GM23248 (cell line): ENCODE results near the gene MBTPS1. TPM values are rescaled to one million over a fixed set of nuclear protein-coding genes. Genes with fewer than 3 reads are reported as not detected.

ENCODE experiments used
- DNase-seq: peaks from one replicate; pipeline ENCODE4 v3.0.0-alpha.2; 2015
- H2AFZ ChIP-seq: fragments of 200-600 bp; sonication (generic); 2 replicates; pipeline ENCODE4 v1.6.1; 2016; ENCODE audit warnings: antibody characterized with exemption
- H3F3A ChIP-seq: fragments of 200-600 bp; sonication (generic); 2 replicates; pipeline ENCODE4 v1.6.1; 2016; ENCODE audit warnings: mild to moderate bottlenecking, antibody characterized with exemption, mixed run types; ENCODE audit not compliant: insufficient read depth
- H3K27ac ChIP-seq: fragments of 200-600 bp; sonication (generic); 2 replicates; pipeline ENCODE4 v1.5.1; 2016; ENCODE audit warnings: mild to moderate bottlenecking
- H3K27me3 ChIP-seq: fragments of 200-600 bp; sonication (generic); replicated peaks from 2 replicates; pipeline ENCODE4 v1.6.1; 2016; ENCODE audit warnings: mild to moderate bottlenecking; ENCODE audit not compliant: insufficient read depth
- H3K36me3 ChIP-seq: fragments of 200-600 bp; sonication (generic); 2 replicates; pipeline ENCODE4 v1.6.1; 2016; ENCODE audit warnings: low read depth, mild to moderate bottlenecking
- H3K4me1 ChIP-seq: fragments of 200-600 bp; sonication (generic); 2 replicates; pipeline ENCODE4 v1.6.1; 2016; ENCODE audit warnings: mild to moderate bottlenecking; ENCODE audit not compliant: insufficient read depth
- H3K4me2 ChIP-seq: fragments of 200-600 bp; sonication (generic); one replicate; pipeline ENCODE4 v1.6.1; 2016; ENCODE audit warnings: mild to moderate bottlenecking; ENCODE audit not compliant: unreplicated experiment
- H3K4me3 ChIP-seq: fragments of 200-600 bp; sonication (generic); 2 replicates; pipeline ENCODE4 v1.5.1; 2016; ENCODE audit warnings: mild to moderate bottlenecking
- H3K79me2 ChIP-seq: fragments of 200-600 bp; sonication (generic); 2 replicates; pipeline ENCODE4 v1.6.1; 2016; ENCODE audit warnings: mild to moderate bottlenecking; ENCODE audit not compliant: insufficient read depth
- H3K9ac ChIP-seq: fragments of 200-600 bp; sonication (generic); 2 replicates; pipeline ENCODE4 v1.6.1; 2016; ENCODE audit warnings: mild to moderate bottlenecking
- H3K9me2 ChIP-seq: fragments of 200-600 bp; sonication (generic); 2 replicates; pipeline ENCODE4 v1.6.1; 2016; ENCODE audit warnings: mixed run types, mild to moderate bottlenecking, moderate library complexity; ENCODE audit not compliant: insufficient read depth
- H3K9me3 ChIP-seq: fragments of 200-600 bp; sonication (generic); one replicate; pipeline ENCODE4 v1.6.1; 2017; ENCODE audit warnings: low read depth
- H4K20me1 ChIP-seq: fragments of 200-600 bp; sonication (generic); 2 replicates; pipeline ENCODE4 v1.6.0; 2016; ENCODE audit not compliant: insufficient read depth
- EZH2 ChIP-seq: fragments of 200-600 bp; sonication (generic); IDR thresholded peaks from 2 replicates; pipeline ENCODE4 v1.6.1; 2018; ENCODE audit warnings: antibody characterized with exemption, mild to moderate bottlenecking; ENCODE audit not compliant: insufficient read depth, poor library complexity, severe bottlenecking
- EZH2phosphoT487 ChIP-seq: fragments of 200-600 bp; sonication (generic); IDR thresholded peaks from 2 replicates; pipeline ENCODE4 v1.6.1; 2018; ENCODE audit warnings: antibody characterized with exemption, moderate library complexity, mild to moderate bottlenecking, low read depth; ENCODE audit not compliant: insufficient read depth
- WGBS, 2 experiments: methylation state at CpG; one replicate each; pipeline ENCODE4 v1.1.6; 2015 to 2017; ENCODE audit warnings: low lambda C conversion rate in 2 of 2, low coverage in 1 of 2; ENCODE audit errors: missing lambda C conversion rate in 2 of 2; 5-methylcytosine and 5-hydroxymethylcytosine counted together
- in situ Hi-C: fragments of 300-500 bp; cut with MboI; formaldehyde crosslinking; loops from 2 replicates; pipeline ENCODE4 v1.15.0; 2020
- polyA plus RNA-seq: library from polyadenylated mRNA; unstranded; fragments of >200 nt; fragmentation: Nextera tagmentation; extraction: Ambion mirVana; gene quantifications from 2 replicates; pipeline ENCODE4 v1.2.1, GENCODE V29; 2016
- total RNA-seq: library from RNA; depleted of rRNA; stranded (reverse); fragments of >200 nt; shearing (Covaris generic); gene quantifications from 2 replicates; pipeline ENCODE4 v1.2.3, GENCODE V29; 2014

MBTPS1 gene
- total and polyA plus RNA-seq, 2 experiments from 2014 or later: 84.0 to 95.7 TPM

GRCh38 chr16:84071121-84071520 is 45.6 kb downstream of the MBTPS1 start:
- Histone ChIP-seq H3K27ac (no peak overlapping the region), H3K9me2 (no peaks in the 10 kb centered on the region), H3K9ac (no peak overlapping the region), H4K20me1 (no peaks in the 10 kb centered on the region), H3K36me3 (peaks cover 57% of the 10 kb centered on the region), H3K4me3 (no peak overlapping the region), H3K4me1 (no peaks in the 10 kb centered on the region), H3K79me2 (no peaks in the 10 kb centered on the region; the same call in 1 of the 2 replicates), H3K27me3 (no peaks in the 10 kb centered on the region), H3F3A (0 out of 2 replicates have a peak, but pooled peaks cover 6% of the 10 kb centered on the region), H3K9me3 (no peaks in the 10 kb centered on the region), H3K4me2 (no peak overlapping the region), H2AFZ (no peak overlapping the region)
- DNase-seq: no peak
- TF ChIP-seq EZH2: no peak
- no peak for TF ChIP-seq EZH2phosphoT487
- in situ Hi-C loops: no loop called here
- WGBS, 2 experiments: 94 to 95% methylated on average over 8 of the region's 8 CpGs

GRCh38 chr16:84069540-84069939 is 47.2 kb downstream of the MBTPS1 start:
- H3K9ac ChIP-seq: no peak overlapping the region
- no peak overlapping the region for H3K4me3 ChIP-seq
- DNase-seq: no peak
- no peak overlapping the region for H2AFZ ChIP-seq
- no peaks in the 10 kb centered on the region for H3K9me3 ChIP-seq
- H3K79me2 ChIP-seq: no peaks in the 10 kb centered on the region
- no peaks in the 10 kb centered on the region for H4K20me1 ChIP-seq
- H3K27ac ChIP-seq: no peak overlapping the region
- H3F3A ChIP-seq: 0 out of 2 replicates have a peak, but pooled peaks cover 9% of the 10 kb centered on the region
- H3K27me3 ChIP-seq: no peaks in the 10 kb centered on the region
- H3K9me2 ChIP-seq: no peaks in the 10 kb centered on the region
- H3K4me2 ChIP-seq: no peak overlapping the region
- no peak for TF ChIP-seq EZH2
- TF ChIP-seq EZH2phosphoT487: no peak
- in situ Hi-C loops: no loop called here
- peaks cover 61% of the 10 kb centered on the region for H3K36me3 ChIP-seq
- H3K4me1 ChIP-seq: no peaks in the 10 kb centered on the region
- WGBS, 2 experiments: 94 to 96% methylated on average over 6 of the region's 6 CpGs

GRCh38 chr16:84068783-84069462 is 47.8 kb downstream of the MBTPS1 start:
- Histone ChIP-seq H4K20me1 (no peaks in the 10 kb centered on the region), H3K9ac (no peak overlapping the region), H3K79me2 (no peaks in the 10 kb centered on the region), H3F3A (0 out of 2 replicates have a peak, but pooled peaks cover 9% of the 10 kb centered on the region), H3K9me2 (no peaks in the 10 kb centered on the region), H3K36me3 (peaks cover 61% of the 10 kb centered on the region), H2AFZ (no peak overlapping the region), H3K4me1 (no peaks in the 10 kb centered on the region), H3K4me2 (no peak overlapping the region), H3K27ac (no peak overlapping the region), H3K27me3 (no peaks in the 10 kb centered on the region), H3K9me3 (no peaks in the 10 kb centered on the region), H3K4me3 (no peak overlapping the region)
- in situ Hi-C loops: no loop called here
- TF ChIP-seq EZH2 (no peak), EZH2phosphoT487 (no peak)
- no peak for DNase-seq
- WGBS, 2 experiments: 85 to 91% methylated on average over 13 of the region's 13 CpGs

GRCh38 chr16:84068041-84068440 is 48.7 kb downstream of the MBTPS1 start:
- Histone ChIP-seq H3K27me3 (no peaks in the 10 kb centered on the region), H4K20me1 (no peaks in the 10 kb centered on the region), H3F3A (0 out of 2 replicates have a peak, but pooled peaks cover 9% of the 10 kb centered on the region), H3K4me3 (no peak overlapping the region), H3K9ac (no peak overlapping the region), H3K9me2 (no peaks in the 10 kb centered on the region), H3K9me3 (no peaks in the 10 kb centered on the region), H3K4me2 (no peak overlapping the region), H3K36me3 (peaks cover 62% of the 10 kb centered on the region), H3K4me1 (no peaks in the 10 kb centered on the region), H3K27ac (no peak overlapping the region), H2AFZ (no peak overlapping the region), H3K79me2 (no peaks in the 10 kb centered on the region)
- no peak for DNase-seq
- in situ Hi-C loops: no loop called here
- WGBS, 2 experiments: 92% methylated on average over 8 of the region's 8 CpGs
- TF ChIP-seq EZH2phosphoT487: no peak
- no peak for TF ChIP-seq EZH2
